SIG-M5 treated with dmso at 0.1 percent for 504 hours (cell line): ENCODE results near the gene UNC13A.
"Not testable (repeated sequence)": the region's sequence is repeated elsewhere in the genome, so short reads cannot be mapped to it uniquely, and the experiment has no call there.

Experiments
- DNase-seq: peaks from one replicate; lab custom pipeline; 2025; ENCODE audit not compliant: unreplicated experiment; lab: John Stamatoyannopoulos, UW

The UNC13A gene

GRCh38 chr19:17605117-17605516 is 83.0 kb downstream of the UNC13A start:
- no peak for DNase-seq

GRCh38 chr19:17604372-17605025 is 83.7 kb downstream of the UNC13A start:
- no peak for DNase-seq

- DNase-seq = no peak
These were observed 85.2 kb downstream of the UNC13A start for GRCh38 chr19:17602872-17603510.

- no peak for DNase-seq
These were observed 85.9 kb downstream of the UNC13A start for GRCh38 chr19:17602217-17602616.

- no peak for DNase-seq
These were observed 86.5 kb downstream of the UNC13A start for GRCh38 chr19:17601683-17602082.

- no peak for DNase-seq
These were observed 88.4 kb downstream of the UNC13A start for GRCh38 chr19:17599780-17600179.

DNA sequence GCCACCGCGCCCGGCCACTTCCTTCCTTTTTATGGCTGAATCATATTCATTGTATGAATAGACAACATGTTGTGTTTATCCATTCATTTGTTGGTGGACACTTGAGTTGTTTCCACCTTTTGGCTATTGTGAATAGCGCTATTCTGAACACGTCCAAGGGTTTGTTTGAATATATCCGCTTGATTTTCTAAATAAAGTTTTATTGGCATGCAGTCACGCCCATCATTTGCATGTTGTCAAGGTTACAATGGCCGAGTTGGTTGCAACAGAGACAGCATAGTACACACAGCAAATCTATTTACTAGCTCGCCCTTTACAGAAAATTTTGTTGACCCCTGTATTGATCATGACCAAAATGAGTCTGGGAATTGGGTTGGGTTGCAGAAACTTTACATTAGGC is 89.2 kb downstream of the UNC13A start:
- DNase-seq = no peak

- not testable (repeated sequence) for DNase-seq
These were observed 90.1 kb downstream of the UNC13A start for GRCh38 chr19:17598063-17598462.

DNA sequence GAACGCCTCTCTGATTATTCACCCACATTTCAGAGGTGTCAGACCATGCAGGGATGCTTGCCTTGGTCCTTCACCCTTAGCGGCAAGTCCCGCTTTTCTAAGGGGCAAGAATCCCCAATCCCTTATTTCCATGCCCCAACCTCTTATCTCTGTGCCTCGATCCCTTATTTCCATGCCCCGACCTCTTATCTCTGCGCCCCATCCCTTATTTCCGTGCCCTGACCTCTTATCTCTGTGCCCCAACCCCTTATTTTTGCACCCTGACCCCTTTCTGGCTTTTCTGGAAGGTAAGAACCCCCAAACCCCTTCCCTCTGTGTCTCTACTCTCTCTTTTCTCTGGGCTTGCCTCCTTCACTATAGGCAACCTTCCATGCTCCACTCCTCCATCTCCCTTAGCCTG is 93.9 kb downstream of the UNC13A start:
- DNase-seq = not testable (repeated sequence)

- DNase-seq = no peak
These were observed 97.3 kb downstream of the UNC13A start for GRCh38 chr19:17590866-17591265.

DNA sequence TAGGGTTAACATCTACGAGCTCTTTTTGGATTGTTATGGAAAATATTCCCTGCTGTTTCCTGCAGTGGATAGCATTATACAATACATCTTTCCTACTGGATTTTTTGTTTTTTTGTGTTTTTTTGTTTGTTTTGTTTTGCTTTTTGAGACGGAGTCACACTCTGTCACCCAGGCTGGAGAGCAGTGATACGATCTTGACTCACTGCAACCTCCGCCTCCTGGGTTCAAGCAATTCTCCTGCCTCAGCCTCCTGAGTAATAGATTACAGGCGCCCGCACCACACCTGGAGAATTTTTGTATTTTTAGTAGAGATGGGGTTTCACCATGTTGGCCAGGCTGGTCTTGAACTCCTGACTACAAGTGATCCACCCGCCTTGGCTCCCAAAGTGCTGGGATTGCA is 102.8 kb downstream of the UNC13A start:
- not testable (repeated sequence) for DNase-seq

DNA sequence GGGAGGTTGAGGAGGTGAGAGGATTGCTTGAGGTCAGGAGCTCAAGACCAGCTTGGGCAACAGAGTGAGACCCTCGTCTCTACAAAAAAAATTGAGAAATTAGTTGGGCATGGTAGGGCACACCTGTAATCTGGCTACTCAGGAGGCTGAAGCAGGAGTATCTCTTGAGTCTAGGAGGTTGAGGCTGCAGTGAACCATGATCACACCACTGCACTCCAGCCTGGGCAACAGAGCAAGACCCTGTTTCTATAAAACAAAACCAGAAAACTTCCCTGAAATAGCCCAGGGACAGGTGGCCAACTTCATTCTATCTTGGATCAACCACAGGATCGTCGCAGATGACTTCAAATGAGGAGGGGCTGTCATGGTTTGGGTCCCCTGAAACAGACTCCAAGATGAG is 104.0 kb downstream of the UNC13A start:
- no peak for DNase-seq

GRCh38 chr19:17582613-17583012 is 105.5 kb downstream of the UNC13A start:
- no peak for DNase-seq

- DNase-seq = no peak
These were observed 106.8 kb downstream of the UNC13A start for GRCh38 chr19:17581211-17581874.

DNA sequence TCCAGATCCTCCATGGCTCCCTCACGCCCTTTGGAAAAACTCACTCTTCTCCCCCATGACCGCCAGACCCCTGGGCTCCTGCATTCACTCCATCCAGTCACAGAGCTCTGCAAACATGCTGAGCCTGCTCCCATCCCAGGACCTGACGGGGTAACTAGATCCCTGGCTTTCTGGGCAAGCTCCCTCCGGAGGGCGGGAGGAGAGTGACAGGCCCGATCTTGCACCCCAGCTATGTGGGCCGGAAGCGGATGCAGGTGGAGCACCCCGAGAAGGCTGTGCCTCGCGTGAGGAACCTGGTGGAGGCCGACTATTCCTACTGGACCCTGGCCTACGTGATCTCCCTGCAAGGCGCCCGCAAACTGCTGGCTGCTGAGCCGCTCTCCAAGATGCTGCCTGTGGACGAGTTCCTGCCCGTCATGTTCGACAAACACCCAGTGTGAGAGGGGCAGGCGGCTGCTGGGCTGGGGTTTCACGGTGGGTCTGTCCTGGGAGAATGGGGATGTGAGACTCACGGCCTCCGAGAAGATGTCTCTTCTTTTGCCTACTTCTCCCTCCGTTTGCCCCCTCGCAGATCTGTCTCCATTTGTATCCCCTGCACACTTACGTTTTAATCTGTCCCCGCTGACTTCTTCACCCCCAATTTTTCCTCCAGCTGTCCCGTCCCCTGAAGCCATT is 107.5 kb downstream of the UNC13A start:
- no peak for DNase-seq

GRCh38 chr19:17579661-17580244 is 108.4 kb downstream of the UNC13A start:
- DNase-seq = peak; percentile 67

- DNase-seq = no peak
These were observed 110.6 kb downstream of the UNC13A start for GRCh38 chr19:17577457-17578097.

GRCh38 chr19:17576758-17577456 is 111.2 kb downstream of the UNC13A start:
- DNase-seq = peak; percentile 69

- DNase-seq = no peak
These were observed 112.0 kb downstream of the UNC13A start for GRCh38 chr19:17575871-17576757.
